WERI-Rb-1 (cell line): ENCODE results near the gene RMDN2.
"Not testable (repeated sequence)": the region's sequence is repeated elsewhere in the genome, so short reads cannot be mapped to it uniquely, and the experiment has no call there.

Experiments used
- DNase-seq: peaks from one replicate; pipeline ENCODE4 v3.0.0-alpha.2; 2020
- H3K27ac ChIP-seq: fragments of 250-450 bp; sonication (Bioruptor Pico); 2 replicates; pipeline ENCODE4 v1.5.1; 2020; ENCODE audit warnings: mild to moderate bottlenecking, moderate library complexity
- H3K27me3 ChIP-seq: fragments of 250-450 bp; sonication (Bioruptor Pico); 2 replicates; pipeline ENCODE4 v1.5.1; 2021; ENCODE audit warnings: mild to moderate bottlenecking, low read depth, moderate library complexity; ENCODE audit not compliant: insufficient read depth, severe bottlenecking
- H3K36me3 ChIP-seq: fragments of 250-450 bp; sonication (Bioruptor Pico); 2 replicates; pipeline ENCODE4 v1.5.1; 2020; ENCODE audit warnings: mild to moderate bottlenecking, moderate library complexity
- H3K4me3 ChIP-seq: 2 replicates; pipeline ENCODE4 v1.5.1; 2011; ENCODE audit warnings: low read depth, mild to moderate bottlenecking, control low read depth, low read length
- H3K9me3 ChIP-seq: fragments of 250-450 bp; sonication (Bioruptor Pico); 2 replicates; pipeline ENCODE4 v1.5.1; 2021; ENCODE audit warnings: mild to moderate bottlenecking, moderate library complexity; ENCODE audit not compliant: severe bottlenecking
- TF ChIP-seq, protein P1 (sequence below): IDR thresholded peaks from 2 replicates; pipeline ENCODE4 v1.5.1; 2011; ENCODE audit warnings: low read depth, mild to moderate bottlenecking, control low read depth, inconsistent platforms, low read length

The RMDN2 gene

GRCh38 chr2:37928377-37928776 is 3.3 kb downstream of the RMDN2 start:
- peaks cover under 1% of the 10 kb centered on the region for H3K9me3 ChIP-seq
- H3K27ac ChIP-seq, result no peak overlapping the region
- TF ChIP-seq, protein P1, sequence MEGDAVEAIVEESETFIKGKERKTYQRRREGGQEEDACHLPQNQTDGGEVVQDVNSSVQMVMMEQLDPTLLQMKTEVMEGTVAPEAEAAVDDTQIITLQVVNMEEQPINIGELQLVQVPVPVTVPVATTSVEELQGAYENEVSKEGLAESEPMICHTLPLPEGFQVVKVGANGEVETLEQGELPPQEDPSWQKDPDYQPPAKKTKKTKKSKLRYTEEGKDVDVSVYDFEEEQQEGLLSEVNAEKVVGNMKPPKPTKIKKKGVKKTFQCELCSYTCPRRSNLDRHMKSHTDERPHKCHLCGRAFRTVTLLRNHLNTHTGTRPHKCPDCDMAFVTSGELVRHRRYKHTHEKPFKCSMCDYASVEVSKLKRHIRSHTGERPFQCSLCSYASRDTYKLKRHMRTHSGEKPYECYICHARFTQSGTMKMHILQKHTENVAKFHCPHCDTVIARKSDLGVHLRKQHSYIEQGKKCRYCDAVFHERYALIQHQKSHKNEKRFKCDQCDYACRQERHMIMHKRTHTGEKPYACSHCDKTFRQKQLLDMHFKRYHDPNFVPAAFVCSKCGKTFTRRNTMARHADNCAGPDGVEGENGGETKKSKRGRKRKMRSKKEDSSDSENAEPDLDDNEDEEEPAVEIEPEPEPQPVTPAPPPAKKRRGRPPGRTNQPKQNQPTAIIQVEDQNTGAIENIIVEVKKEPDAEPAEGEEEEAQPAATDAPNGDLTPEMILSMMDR, result no peak
- no peak for DNase-seq
- no peak overlapping the region for H3K4me3 ChIP-seq
- H3K36me3 ChIP-seq, result peaks cover 3% of the 10 kb centered on the region; the same call in 1 of the 2 replicates
- no peaks in the 10 kb centered on the region for H3K27me3 ChIP-seq

DNA sequence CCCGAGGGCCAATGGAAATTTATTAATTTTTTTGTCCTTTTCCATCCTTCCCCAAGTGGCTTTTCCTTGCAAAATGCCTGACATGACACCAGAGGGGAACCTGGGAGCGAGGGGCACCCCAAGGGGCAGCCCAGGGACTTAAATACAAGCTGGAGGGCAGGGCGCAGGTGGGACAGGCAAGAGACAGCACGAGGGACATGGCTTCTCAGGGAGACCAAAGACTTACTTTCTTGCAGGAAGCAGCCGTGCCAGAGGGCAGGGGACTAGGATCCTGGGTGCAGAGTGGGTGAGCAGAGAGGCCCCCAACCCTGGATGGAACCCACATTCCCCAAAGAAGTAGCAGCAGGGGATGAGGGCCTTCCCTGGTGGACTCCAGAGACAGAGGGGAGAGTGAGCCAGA is 5.3 kb downstream of the RMDN2 start:
- not testable (repeated sequence) for H3K36me3 ChIP-seq, H3K9me3 ChIP-seq, H3K27me3 ChIP-seq, H3K27ac ChIP-seq, H3K4me3 ChIP-seq, DNase-seq

- DNase-seq, H3K27ac ChIP-seq, H3K4me3 ChIP-seq, H3K27me3 ChIP-seq, H3K9me3 ChIP-seq, H3K36me3 ChIP-seq: not testable (repeated sequence)
Measured at GRCh38 chr2:37932873-37933272, 7.8 kb downstream of the RMDN2 start.

GRCh38 chr2:37934591-37935513 is 9.8 kb downstream of the RMDN2 start:
- no peaks in the 10 kb centered on the region for H3K27me3 ChIP-seq
- DNase-seq, result no peak
- H3K36me3 ChIP-seq, result no peaks in the 10 kb centered on the region
- no peak overlapping the region for H3K4me3 ChIP-seq
- H3K27ac ChIP-seq, result no peak overlapping the region
- peaks cover 5% of the 10 kb centered on the region for H3K9me3 ChIP-seq
- TF ChIP-seq, protein P1, result no peak

GRCh38 chr2:37937568-37937967 is 12.5 kb downstream of the RMDN2 start:
- not testable (repeated sequence) for DNase-seq, H3K27me3 ChIP-seq, H3K36me3 ChIP-seq, H3K9me3 ChIP-seq, H3K27ac ChIP-seq, H3K4me3 ChIP-seq

DNA sequence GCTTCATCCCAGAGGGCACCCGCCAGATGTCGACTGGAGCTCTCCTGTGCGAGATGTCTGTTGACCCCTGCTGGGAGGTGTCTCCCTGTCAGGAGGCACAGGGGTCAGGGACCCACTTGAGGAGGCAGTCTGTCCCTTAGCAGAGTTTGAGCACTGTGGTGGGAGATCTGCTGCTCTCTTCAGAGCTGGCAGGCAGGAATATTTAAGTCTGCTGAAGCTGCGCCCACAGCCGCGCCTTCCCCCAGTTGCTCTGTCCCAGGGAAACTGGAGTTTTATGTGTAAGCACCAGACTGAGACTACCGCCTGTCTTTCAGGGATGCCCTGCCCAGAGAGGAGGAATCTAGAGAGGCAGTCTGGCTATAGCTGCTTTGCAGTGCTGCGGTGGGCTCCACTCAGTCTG is 16.2 kb downstream of the RMDN2 start:
- H3K36me3 ChIP-seq, H3K9me3 ChIP-seq, H3K27me3 ChIP-seq, H3K27ac ChIP-seq, DNase-seq, H3K4me3 ChIP-seq: not testable (repeated sequence)

DNA sequence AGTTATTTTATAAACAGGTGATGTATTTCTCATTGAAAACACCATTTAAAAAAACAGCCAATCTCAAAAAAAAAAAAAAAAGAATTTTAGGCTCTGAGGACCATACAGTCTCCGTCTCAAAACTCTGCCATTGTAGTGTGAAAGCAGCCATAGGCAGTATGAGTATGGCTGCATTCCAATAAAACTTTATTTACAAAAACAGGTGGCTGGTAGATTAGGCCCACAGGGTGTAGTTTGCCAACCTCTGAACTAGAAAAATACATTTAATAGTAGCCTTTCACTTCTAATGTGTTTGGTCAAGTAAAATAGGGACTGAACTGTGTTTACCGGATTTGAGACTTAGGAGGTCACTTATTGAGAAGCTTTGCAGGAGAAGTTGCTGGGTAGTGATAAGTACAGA is 19.2 kb downstream of the RMDN2 start:
- DNase-seq, result no peak
- H3K4me3 ChIP-seq, result no peak overlapping the region
- no peaks in the 10 kb centered on the region for H3K36me3 ChIP-seq
- H3K27me3 ChIP-seq, result no peaks in the 10 kb centered on the region
- H3K9me3 ChIP-seq, result no peaks in the 10 kb centered on the region
- TF ChIP-seq, protein P1, result no peak
- H3K27ac ChIP-seq, result no peak overlapping the region

DNA sequence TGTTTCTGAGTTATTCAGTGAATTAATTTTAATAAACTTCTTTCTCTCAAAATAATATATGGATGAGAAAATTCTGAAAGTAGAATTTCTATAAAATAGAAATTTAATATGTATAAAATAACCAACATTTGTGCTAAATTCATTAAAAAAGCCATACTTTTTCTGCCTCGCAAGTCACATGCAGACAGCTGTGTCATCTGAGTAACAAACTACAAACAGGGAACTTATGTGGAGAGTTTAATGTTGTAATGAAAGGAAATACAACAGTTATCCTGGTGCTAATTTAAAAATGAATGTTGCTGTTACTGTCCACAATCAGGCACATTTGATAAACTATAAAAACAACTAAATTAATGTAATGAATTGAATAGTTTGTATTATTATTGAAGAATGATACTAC is 22.2 kb downstream of the RMDN2 start:
- no peak for DNase-seq
- Histone ChIP-seq H3K36me3 (no peaks in the 10 kb centered on the region), H3K4me3 (no peak overlapping the region), H3K27me3 (no peaks in the 10 kb centered on the region), H3K9me3 (no peaks in the 10 kb centered on the region), H3K27ac (no peak overlapping the region)
- TF ChIP-seq, protein P1, result no peak

DNA sequence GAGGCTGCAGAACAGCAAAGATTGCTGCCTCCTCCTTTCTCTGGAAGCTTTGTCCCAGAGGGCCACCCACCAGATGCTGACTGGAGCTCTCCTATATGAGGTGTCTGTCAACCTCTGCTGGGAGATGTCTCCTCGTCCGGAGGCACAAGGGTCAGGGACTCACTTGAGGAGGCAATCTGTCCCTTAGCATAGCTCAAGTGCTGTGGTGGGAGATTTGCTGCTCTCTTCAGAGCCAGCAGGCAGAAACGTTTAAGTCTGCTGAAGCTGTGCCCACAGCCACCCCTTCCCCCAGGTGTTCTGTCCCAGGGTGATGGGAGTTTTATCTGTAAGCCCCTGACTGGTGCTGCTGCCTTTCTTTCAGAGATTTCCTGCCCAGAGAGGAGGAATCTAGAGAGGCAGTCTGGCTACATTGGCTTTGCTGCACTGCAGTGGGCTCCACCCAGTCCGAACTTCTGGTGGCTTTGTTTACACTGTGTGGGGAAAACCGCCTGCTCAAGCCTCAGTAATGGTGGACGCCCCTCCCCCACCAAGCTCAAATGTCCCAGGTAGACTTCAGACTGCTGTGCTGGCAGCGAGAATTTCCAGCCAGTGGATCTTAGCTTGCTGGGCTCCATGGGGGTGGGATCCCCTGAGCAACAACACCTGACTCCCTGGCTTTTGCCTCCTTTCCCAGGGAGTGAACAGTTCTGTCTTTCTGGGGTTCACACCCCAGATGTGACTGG is 37.1 kb downstream of the RMDN2 start:
- DNase-seq, H3K9me3 ChIP-seq, H3K27me3 ChIP-seq, H3K4me3 ChIP-seq, H3K27ac ChIP-seq, H3K36me3 ChIP-seq: not testable (repeated sequence)

DNA sequence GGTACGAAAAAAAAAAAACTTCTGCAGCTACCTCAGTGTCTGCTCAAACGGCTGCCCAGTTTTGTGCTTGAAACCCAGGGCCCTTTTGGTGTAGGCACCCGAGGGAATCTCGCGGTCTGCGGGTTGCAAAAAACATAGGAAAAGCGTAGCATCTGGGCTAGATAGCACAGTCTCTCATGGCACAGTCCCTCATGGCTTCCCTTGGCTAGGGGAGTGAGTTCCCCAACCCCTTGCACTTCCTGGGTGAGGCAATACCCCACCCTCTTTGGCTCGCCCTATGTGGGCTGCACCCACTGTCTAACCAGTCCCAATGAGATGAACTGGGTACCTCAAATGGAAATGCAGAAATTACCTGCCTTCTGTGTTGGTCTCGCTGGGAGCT is 37.6 kb downstream of the RMDN2 start:
- H3K27me3 ChIP-seq, H3K4me3 ChIP-seq, H3K36me3 ChIP-seq, DNase-seq, H3K27ac ChIP-seq, H3K9me3 ChIP-seq: not testable (repeated sequence)
